SH-SY5Y (cell line): ENCODE data around the gene ADK.

ENCODE experiments used
- GATA2 ChIP-seq: IDR thresholded peaks from 2 replicates; pipeline ENCODE4 v1.6.1; 2011; ENCODE audit warnings: mild to moderate bottlenecking, low read depth, low read length
- GATA3 ChIP-seq: IDR thresholded peaks from 2 replicates; pipeline ENCODE4 v1.6.1; 2011; ENCODE audit warnings: low read depth, mild to moderate bottlenecking, low read length, moderate library complexity

- TF ChIP-seq GATA3 (no peak), GATA2 (no peak)
These were observed 533.4 kb downstream of the ADK start for GRCh38 chr10:74684462-74684861.
